Esophagus squamous epithelium (tissue), 4 donors: ENCODE measurements around the gene TAP1.
"Not testable (repeated sequence)": the region's sequence is repeated elsewhere in the genome, so short reads cannot be mapped to it uniquely, and the experiment has no call there.

Source experiments
- POLR2A ChIP-seq, 4 donors: fragments of 450-650 bp; IDR thresholded peaks; one replicate each; pipeline ENCODE4 v1.6.1; 2017; ENCODE audit warnings: antibody characterized with exemption in 4 of 4, mild to moderate bottlenecking in 4 of 4, moderate library complexity in 3 of 4
- TF ChIP-seq, protein P1 (sequence below), 6 experiments: fragments of 450-650 bp in 4 of 6; fragments of 200-600 bp in 2 of 6; sonication (generic) in 2 of 6; IDR thresholded peaks; one replicate each; pipeline ENCODE4 v1.5.1; 2016 to 2019; ENCODE audit warnings: antibody characterized with exemption in 6 of 6, mild to moderate bottlenecking in 4 of 6, moderate library complexity in 4 of 6

DNA sequence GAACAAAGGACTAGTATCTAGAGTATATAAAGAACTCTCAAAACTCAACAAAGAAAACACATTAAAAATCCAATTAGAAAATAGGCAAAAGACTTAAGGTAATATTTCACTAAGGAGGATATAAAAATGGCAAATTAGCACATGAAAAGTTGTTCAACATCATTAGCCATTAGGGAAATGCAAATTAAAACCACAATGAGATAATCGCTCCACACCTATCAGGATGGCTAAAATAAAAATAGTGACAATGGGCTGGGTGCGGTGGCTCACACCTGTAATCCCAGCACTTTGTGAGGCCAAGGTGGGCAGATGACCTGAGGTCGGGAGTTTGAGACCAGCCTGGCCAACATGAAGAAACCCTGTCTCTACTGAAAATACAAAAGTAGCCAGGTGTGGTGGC, 27.5 kb upstream of the TAP1 start:
- TF ChIP-seq, protein P1, sequence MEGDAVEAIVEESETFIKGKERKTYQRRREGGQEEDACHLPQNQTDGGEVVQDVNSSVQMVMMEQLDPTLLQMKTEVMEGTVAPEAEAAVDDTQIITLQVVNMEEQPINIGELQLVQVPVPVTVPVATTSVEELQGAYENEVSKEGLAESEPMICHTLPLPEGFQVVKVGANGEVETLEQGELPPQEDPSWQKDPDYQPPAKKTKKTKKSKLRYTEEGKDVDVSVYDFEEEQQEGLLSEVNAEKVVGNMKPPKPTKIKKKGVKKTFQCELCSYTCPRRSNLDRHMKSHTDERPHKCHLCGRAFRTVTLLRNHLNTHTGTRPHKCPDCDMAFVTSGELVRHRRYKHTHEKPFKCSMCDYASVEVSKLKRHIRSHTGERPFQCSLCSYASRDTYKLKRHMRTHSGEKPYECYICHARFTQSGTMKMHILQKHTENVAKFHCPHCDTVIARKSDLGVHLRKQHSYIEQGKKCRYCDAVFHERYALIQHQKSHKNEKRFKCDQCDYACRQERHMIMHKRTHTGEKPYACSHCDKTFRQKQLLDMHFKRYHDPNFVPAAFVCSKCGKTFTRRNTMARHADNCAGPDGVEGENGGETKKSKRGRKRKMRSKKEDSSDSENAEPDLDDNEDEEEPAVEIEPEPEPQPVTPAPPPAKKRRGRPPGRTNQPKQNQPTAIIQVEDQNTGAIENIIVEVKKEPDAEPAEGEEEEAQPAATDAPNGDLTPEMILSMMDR (IDR thresholded peaks at IDR 0.05) = not testable (repeated sequence)
- not testable (repeated sequence) for TF ChIP-seq POLR2A (IDR thresholded peaks at IDR 0.05)
